OCI-LY3 (cell line): ENCODE measurements around the gene KCNJ12.

ENCODE experiments used
- CTCF ChIP-seq: fragments of 200-600, 300-600 bp; sonication (generic); IDR thresholded peaks from 2 replicates; pipeline ENCODE4 v1.5.1; 2014; ENCODE audit warnings: antibody characterized with exemption, low read length, low read depth
- EZH2phosphoT487 ChIP-seq: fragments of 200-600 bp; shearing (Covaris generic); IDR thresholded peaks from 2 replicates; pipeline ENCODE4 v1.6.1; 2018; ENCODE audit warnings: antibody characterized with exemption, mixed run types, low read depth

GRCh38 chr17:21419299-21420239 lies 43.4 kb downstream of the KCNJ12 start:
- no peak for TF ChIP-seq CTCF
- no peak for TF ChIP-seq EZH2phosphoT487
